Measurements from ENCODE around the gene ECEL1. TPM values are rescaled to one million over a fixed set of nuclear protein-coding genes. Genes with fewer than 3 reads are reported as not detected.
A peak's percentile ranks its signal among the peaks of the same experiment; 100 is the strongest.
"Not testable (repeated sequence)": the region's sequence is repeated elsewhere in the genome, so short reads cannot be mapped to it uniquely, and the experiment has no call there.

Gene ECEL1
- total and polyA plus RNA-seq, 9 of the 15 experiments (the other 6 are each of a cell fraction or from before 2014, with no cell fraction given): 0.09 TPM; not detected in 8

DNA sequence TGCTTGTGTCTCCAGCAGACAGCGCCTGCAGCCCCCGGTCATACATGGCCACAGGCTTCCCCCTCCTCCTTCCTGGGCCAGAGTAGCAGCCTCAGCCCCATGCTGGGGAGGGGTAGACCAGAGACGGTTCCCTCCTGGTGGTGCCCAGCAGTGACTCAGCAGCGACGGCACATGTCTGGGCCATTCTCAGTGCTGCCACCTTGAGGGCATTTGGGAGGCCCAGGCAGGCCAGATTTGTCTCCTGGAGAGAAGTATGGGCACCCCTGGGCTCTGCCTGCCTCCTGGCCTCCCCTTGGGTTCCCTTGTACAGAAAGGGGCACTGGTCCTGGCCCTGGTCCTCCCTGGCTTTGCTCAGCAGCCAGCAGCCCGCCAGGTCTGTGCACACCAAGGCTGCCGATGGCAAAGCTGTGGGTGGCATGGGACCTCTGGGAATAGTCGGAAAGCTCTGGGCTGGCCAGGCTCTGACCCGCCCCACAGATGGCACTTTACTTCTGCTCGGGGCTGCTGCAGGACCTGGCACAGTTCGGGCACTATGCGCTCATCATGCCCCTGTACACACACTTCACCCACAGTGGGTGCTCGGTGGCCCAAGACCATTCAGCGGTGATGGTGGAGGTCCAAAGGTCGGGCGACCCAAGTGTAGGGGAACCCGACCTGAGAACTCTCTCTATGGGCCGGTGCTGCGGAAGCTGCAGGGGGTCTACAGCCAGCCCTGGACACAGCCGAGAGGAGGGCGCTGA is 43.1 kb downstream of the ECEL1 start (continued):
- no peak for TF ChIP-seq POLR3G (IDR thresholded peaks at IDR 0.05; ENCODE audit: extremely low read depth, insufficient read length, insufficient replicate concordance)
- TF ChIP-seq ZNF316 (IDR thresholded peaks at IDR 0.05): peak; percentile 39
- TF ChIP-seq, protein P1, sequence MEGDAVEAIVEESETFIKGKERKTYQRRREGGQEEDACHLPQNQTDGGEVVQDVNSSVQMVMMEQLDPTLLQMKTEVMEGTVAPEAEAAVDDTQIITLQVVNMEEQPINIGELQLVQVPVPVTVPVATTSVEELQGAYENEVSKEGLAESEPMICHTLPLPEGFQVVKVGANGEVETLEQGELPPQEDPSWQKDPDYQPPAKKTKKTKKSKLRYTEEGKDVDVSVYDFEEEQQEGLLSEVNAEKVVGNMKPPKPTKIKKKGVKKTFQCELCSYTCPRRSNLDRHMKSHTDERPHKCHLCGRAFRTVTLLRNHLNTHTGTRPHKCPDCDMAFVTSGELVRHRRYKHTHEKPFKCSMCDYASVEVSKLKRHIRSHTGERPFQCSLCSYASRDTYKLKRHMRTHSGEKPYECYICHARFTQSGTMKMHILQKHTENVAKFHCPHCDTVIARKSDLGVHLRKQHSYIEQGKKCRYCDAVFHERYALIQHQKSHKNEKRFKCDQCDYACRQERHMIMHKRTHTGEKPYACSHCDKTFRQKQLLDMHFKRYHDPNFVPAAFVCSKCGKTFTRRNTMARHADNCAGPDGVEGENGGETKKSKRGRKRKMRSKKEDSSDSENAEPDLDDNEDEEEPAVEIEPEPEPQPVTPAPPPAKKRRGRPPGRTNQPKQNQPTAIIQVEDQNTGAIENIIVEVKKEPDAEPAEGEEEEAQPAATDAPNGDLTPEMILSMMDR (IDR thresholded peaks at IDR 0.05 in 2 of 3, conservative IDR thresholded peaks at IDR 0.05 in 1 of 3; ENCODE audit: insufficient read depth in 2 of 3, low read depth in 1 of 3, low read length in 3 of 3): peak; percentile 54 to 60 (median 59)

DNA sequence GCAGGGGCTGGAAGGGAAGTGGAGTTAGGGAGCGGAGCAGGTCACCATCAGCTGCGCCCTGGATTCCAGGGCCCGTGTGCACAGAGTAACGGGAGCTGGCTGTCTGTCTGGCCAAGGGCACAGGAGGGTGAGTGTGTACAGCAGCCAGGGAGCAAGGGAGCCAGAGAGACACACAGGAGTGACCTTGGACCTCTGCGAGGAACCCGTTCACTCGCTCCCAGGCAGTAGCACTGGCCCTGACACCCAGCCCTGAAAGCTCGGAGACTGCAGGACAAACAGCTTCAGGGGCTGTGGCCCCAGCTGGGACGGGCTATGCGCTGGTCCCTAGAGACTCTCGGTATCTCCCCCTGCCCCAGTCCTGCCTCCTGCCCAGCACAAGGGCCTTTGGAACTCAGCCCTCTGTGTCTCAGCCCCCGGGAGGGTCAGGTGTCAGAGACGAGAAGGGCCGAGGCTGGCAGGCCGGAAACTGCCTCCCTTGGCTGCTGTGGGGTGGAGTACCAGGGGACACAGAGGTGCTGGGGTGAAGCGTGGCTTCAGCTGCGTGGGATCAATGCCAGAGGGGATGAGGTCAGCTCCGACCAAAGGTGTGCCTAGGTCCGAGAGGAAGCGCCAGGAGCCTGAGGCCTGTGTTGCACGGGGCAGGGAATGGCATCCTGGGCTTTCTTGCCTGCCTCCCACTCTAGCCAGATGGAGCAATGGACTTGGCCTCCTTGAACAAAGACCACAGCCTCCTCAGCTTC is 43.8 kb downstream of the ECEL1 start:
- DNase-seq (ENCODE audit: extremely low read depth in 1 of 4, low spot score in 3 of 4); H3K36me3 ChIP-seq (ENCODE audit: control insufficient read depth, insufficient read depth, low read length); H4K20me1 ChIP-seq (replicated peaks; ENCODE audit: control insufficient read depth, insufficient read depth, low read length); BruUV-seq (replicated peaks); H3K9me1 ChIP-seq (ENCODE audit: control insufficient read depth, insufficient read depth, low read length); H3K4me2 ChIP-seq (ENCODE audit: insufficient read depth, low read length); CTCF ChIA-PET (ENCODE audit: low intra/inter-chr PET ratio); H3K27me3 ChIP-seq (ENCODE audit: control insufficient read depth in 2 of 2, insufficient read depth in 2 of 2, low read length in 2 of 2); H3K9ac ChIP-seq (ENCODE audit: insufficient read depth in 1 of 2, low read depth in 2 of 2, low read length in 2 of 2); FAIRE-seq; H3K79me2 ChIP-seq (ENCODE audit: control insufficient read depth, insufficient read depth, low read length); H3K9me3 ChIP-seq (replicated peaks; ENCODE audit: control insufficient read depth, insufficient read depth, low read depth, low read length); ATAC-seq; H3K27ac ChIP-seq (ENCODE audit: extremely low read depth, low read depth, low read length); H3K4me3 ChIP-seq; in situ Hi-C loops (cut with MboI): not testable (repeated sequence)
- 23% methylated on average over 5 of the region's 21 CpGs for WGBS (ENCODE audit: insufficient coverage, low coverage, missing lambda C conversion rate)
- POLR2A ChIA-PET: interaction anchor here (0.6 kb wide), 1 partner anchor 714 kb away, joined by 3 read pairs; no protein-coding TSS in a partner anchor
- intact Hi-C loops (cut with micrococcal nuclease): loop anchor here (5.0 kb wide), 1 partner anchor 77 kb away; no protein-coding TSS in a partner anchor
- Histone ChIP-seq H2AFZ (ENCODE audit: low read depth, low read length) (peak overlapping the region; percentile 72), H3K4me1 (replicated peaks in 1 of 2; ENCODE audit: control insufficient read depth in 2 of 2, insufficient read depth in 2 of 2, low read length in 2 of 2) (peaks cover 0 to 12% of the 10 kb centered on the region in 2 experiments; a peak in 2 of 5 replicates)

DNA sequence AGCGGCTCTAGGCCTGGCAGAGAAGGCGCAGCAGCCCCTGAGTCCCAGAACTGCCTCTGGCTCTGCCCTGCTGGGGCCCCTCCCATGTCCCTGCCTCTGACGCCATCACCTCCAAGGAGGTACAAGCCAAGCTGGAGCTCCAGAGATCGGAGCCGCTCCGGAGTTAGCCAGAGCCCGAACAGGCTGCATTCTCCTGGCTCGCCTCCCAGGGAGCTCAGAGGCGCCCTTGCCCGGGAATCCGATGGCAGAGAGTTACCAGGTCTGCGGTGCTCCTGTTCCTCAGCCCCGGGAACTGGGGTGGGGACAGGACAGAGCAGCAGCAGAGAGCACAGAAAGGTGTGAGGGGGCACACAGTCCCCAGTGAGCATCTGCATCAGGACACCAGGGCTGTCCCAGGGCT is 44.6 kb downstream of the ECEL1 start:
- H3K27ac ChIP-seq (ENCODE audit: extremely low read depth, low read depth, low read length); BruUV-seq (replicated peaks); H3K4me2 ChIP-seq (ENCODE audit: insufficient read depth, low read length); DNase-seq (ENCODE audit: extremely low read depth in 1 of 4, low spot score in 3 of 4); H2AFZ ChIP-seq (ENCODE audit: low read depth, low read length); H3K9ac ChIP-seq (ENCODE audit: insufficient read depth in 1 of 2, low read depth in 2 of 2, low read length in 2 of 2); H3K4me3 ChIP-seq; H4K20me1 ChIP-seq (replicated peaks; ENCODE audit: control insufficient read depth, insufficient read depth, low read length); ATAC-seq; H3K79me2 ChIP-seq (ENCODE audit: control insufficient read depth, insufficient read depth, low read length); H3K36me3 ChIP-seq (ENCODE audit: control insufficient read depth, insufficient read depth, low read length); POLR2A ChIA-PET; H3K9me3 ChIP-seq (replicated peaks; ENCODE audit: control insufficient read depth, insufficient read depth, low read depth, low read length); in situ Hi-C loops (cut with MboI); CTCF ChIA-PET (ENCODE audit: low intra/inter-chr PET ratio); FAIRE-seq; H3K27me3 ChIP-seq (ENCODE audit: control insufficient read depth in 2 of 2, insufficient read depth in 2 of 2, low read length in 2 of 2); H3K9me1 ChIP-seq (ENCODE audit: control insufficient read depth, insufficient read depth, low read length): not testable (repeated sequence)
- WGBS (ENCODE audit: insufficient coverage, low coverage, missing lambda C conversion rate): 20% methylated on average over 1 of the region's 13 CpGs
- intact Hi-C loops (cut with micrococcal nuclease): loop anchor here (5.0 kb wide), 1 partner anchor 76 kb away; no protein-coding TSS in a partner anchor
- peaks cover 0 to 12% of the 10 kb centered on the region in 2 experiments; a peak in 2 of 5 replicates for H3K4me1 ChIP-seq (replicated peaks in 1 of 2; ENCODE audit: control insufficient read depth in 2 of 2, insufficient read depth in 2 of 2, low read length in 2 of 2)
